HUES48 (cell line): ENCODE results near the gene LPAR5.

ENCODE experiments used
- H3K27ac ChIP-seq: one replicate; pipeline ENCODE4 v1.7.0; 2013; ENCODE audit warnings: low read depth, low read length, inconsistent platforms
- H3K27me3 ChIP-seq: 2 replicates; pipeline ENCODE4 v1.6.1; 2013; ENCODE audit warnings: mild to moderate bottlenecking, low read length; ENCODE audit not compliant: control insufficient read depth, insufficient read depth
- H3K36me3 ChIP-seq: 2 replicates; pipeline ENCODE4 v1.6.1; 2013; ENCODE audit warnings: low read length; ENCODE audit not compliant: control insufficient read depth, insufficient read depth
- H3K4me1 ChIP-seq: 2 replicates; pipeline ENCODE4 v1.6.1; 2013; ENCODE audit warnings: mild to moderate bottlenecking, low read length; ENCODE audit not compliant: control insufficient read depth, insufficient read depth
- H3K4me3 ChIP-seq: 2 replicates; pipeline ENCODE4 v1.5.1; 2013; ENCODE audit warnings: mild to moderate bottlenecking, low read depth, low read length
- H3K9ac ChIP-seq: 2 replicates; pipeline ENCODE4 v1.6.1; 2013; ENCODE audit warnings: mild to moderate bottlenecking, low read depth, low read length, moderate library complexity
- H3K9me3 ChIP-seq: 2 replicates; pipeline ENCODE4 v1.6.1; 2013; ENCODE audit warnings: low read length; ENCODE audit not compliant: control insufficient read depth, insufficient read depth

LPAR5 gene

DNA sequence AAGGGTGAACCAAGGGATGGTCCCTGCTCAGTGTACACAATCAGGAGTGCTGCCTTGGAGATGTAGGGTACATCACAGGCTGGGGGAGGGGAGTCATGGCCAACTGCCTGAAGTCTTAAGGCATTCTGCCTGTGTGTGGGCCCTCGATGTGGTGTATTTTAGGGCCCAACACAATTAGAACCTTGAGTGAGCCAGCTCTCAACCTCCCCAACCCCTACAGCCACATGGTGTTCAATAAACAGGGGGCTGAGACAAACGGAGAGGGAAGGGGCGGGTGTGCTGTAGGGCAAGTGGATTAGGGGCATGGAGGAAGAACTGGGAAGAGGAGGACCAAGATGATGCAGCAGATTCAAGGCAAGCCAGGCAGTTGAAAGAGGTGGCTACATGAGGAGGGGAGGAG lies 20.0 kb downstream of the LPAR5 start:
- Histone ChIP-seq H3K4me3 (no peak overlapping the region), H3K27ac (no peak overlapping the region), H3K4me1 (peaks cover 23% of the 10 kb centered on the region), H3K9ac (no peak overlapping the region), H3K36me3 (no peaks in the 10 kb centered on the region), H3K9me3 (no peaks in the 10 kb centered on the region), H3K27me3 (peaks cover 18% of the 10 kb centered on the region)

DNA sequence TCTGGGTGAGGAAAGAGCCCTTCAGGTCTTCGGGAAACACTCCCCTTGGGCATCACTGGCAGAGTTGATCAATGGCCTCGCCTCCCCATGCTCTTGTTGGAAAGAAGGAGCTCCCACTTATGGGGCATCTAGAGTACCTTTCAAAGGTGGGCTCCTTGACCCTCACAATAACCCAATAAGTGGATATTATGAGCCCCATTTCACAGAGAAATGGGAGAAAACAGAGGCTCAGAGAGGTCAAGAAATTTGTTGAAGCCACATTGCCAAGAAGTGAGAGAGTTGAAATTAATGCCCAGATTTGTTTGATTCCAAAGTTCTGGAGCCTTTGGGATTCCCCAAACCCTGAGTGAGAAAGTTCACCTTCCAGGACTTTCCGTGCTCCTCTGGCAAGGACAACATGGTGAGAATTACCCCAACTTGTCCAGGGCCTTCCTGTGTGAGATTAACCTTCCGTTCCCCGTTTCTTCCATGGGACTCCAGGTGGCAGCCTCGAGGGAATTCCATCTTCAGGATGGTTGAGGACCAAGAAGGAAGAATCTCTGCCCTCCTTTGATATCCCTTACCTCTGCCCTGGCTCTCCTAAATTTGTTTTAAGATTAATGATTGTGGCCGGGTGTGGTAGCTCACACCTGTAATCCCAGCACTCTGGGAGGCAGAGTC lies 21.1 kb downstream of the LPAR5 start:
- Histone ChIP-seq H3K36me3 (no peaks in the 10 kb centered on the region), H3K9me3 (no peaks in the 10 kb centered on the region), H3K4me1 (peaks cover 23% of the 10 kb centered on the region), H3K27ac (peak overlapping the region; percentile 92), H3K27me3 (peaks cover 9% of the 10 kb centered on the region), H3K9ac (peak overlapping the region; percentile 21; the same call in 1 of the 2 replicates), H3K4me3 (peak overlapping the region; percentile 11; the same call in 1 of the 2 replicates)

DNA sequence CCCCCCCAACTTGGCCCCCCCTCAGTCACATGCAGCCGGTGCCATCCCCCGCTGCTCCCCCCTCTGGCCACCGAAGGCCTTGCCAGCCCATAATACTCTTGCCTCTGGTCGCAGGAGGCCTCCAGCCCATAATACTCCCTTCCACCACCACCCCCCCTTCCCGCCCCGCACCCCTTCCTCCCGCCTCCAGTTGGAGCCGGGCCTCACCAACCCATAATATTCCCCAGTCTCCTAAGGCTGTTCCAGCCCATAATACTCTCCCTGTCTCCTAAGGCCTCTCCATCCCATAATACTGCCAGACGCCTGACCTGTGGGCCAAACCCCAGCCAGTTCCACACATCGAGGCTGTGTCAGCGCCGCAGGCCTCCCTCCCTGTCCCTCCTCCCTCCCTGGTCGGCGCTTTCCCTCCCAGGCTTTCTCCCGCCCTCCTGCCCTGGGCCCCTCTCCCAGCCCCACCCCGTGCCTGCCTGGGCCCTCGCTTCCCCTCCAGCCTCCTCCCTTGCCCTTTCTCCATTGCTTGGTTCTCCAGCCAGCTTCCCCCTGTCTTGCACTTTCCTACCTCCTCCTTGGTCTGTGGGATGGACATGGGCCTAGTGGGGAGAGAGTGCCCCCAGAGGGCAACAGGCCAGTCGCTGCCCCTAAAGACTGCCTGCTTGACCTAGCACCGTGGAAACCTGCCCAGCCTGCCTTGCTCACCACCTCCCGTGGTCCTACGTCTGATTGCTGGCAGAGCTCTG lies 21.8 kb downstream of the LPAR5 start:
- H3K4me1 ChIP-seq = peaks cover 23% of the 10 kb centered on the region
- H3K9ac ChIP-seq = peak overlapping the region; percentile 21; the same call in 1 of the 2 replicates
- peak overlapping the region; percentile 11; the same call in 1 of the 2 replicates for H3K4me3 ChIP-seq
- H3K36me3 ChIP-seq = no peaks in the 10 kb centered on the region
- no peaks in the 10 kb centered on the region for H3K9me3 ChIP-seq
- peaks cover 2% of the 10 kb centered on the region; the same call in 1 of the 2 replicates for H3K27me3 ChIP-seq
- peak overlapping the region; percentile 92 for H3K27ac ChIP-seq

DNA sequence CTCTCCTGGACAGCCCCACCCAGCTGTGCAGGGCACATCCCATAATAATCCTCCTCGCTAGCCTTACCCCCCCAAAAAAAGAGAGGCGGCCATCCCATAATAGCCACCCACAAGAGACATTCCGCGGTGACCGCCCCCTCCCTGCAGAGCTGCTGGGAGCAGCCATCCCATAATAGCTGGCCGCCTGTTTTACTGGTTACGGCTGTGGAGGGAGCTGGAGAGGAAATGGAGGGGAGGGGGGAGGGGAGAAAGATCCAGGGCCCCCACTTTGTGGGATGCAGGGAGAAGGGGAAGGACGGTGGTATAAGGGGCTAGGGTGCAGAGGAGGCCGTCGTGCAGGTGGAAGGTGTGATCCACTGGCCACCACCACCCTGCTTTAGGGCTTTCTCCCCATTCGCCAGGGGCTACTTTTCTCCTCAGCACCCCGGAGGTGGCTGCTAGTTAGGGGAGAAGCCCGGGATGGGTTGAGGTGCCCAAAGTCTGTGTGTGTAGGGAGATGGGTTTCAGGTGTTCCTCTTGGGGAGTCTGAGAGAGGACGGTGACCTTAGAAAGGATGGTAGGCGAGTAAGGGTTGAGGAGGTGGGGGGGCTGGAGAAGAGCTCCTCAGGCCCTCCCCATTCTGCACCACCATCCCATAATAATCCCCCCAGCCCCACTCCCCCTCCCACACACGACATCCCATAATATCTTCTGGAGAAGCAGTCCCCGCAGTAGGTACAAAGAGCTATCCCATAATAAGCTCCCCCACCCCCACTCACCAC lies 22.6 kb downstream of the LPAR5 start:
- Histone ChIP-seq H3K36me3 (no peaks in the 10 kb centered on the region), H3K27ac (peak overlapping the region; percentile 92), H3K4me1 (peaks cover 24% of the 10 kb centered on the region), H3K27me3 (no peaks in the 10 kb centered on the region), H3K4me3 (peak overlapping the region; percentile 55), H3K9ac (peak overlapping the region; percentile 70), H3K9me3 (no peaks in the 10 kb centered on the region)

DNA sequence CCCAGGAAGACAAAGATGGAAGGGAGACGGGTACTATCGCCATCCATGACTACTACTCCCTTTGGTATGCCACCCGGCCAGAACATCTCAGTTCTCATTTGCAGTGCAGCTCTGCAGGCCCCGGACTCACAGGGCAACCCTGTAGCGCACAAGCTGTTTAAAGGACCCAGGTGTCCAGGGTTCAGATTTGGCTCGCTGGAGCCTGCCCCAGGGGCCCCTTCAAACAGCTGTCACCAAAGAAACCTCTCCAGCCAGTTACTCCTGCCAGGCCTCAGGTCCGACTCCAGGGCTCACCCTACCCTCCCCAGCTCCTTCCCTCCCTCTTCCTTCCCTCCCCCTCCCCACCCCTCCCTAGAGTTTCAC lies 23.1 kb downstream of the LPAR5 start:
- H3K27ac ChIP-seq = peak overlapping the region; percentile 92

DNA sequence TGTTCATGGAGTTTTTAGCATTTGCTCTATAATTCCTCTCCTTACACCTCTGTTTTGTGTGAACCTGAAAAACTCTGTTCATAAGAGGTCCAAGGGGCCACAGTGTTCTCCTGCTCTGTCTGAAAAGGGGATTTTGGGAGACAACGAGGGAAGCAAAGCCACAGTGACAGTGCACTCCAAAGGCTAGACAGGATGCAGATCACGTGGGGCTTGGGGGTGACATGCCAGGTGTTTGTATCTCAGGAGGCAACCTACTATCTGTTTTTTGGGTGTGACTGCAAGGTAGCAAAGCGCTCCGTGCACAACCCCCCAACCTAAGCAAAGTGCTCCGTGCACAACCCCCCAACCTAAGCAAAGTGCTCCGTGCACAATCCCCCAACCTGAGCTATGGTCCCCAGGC lies 23.5 kb downstream of the LPAR5 start:
- no peak overlapping the region for H3K9ac ChIP-seq
- H3K36me3 ChIP-seq = no peaks in the 10 kb centered on the region
- peak overlapping the region; percentile 92 for H3K27ac ChIP-seq
- H3K27me3 ChIP-seq = no peaks in the 10 kb centered on the region
- peak overlapping the region; percentile 55; the same call in 1 of the 2 replicates for H3K4me3 ChIP-seq
- no peaks in the 10 kb centered on the region for H3K9me3 ChIP-seq
- H3K4me1 ChIP-seq = peaks cover 29% of the 10 kb centered on the region

More for the DNA sequence above, 23.1 kb downstream of the LPAR5 start:
- Histone ChIP-seq H3K9ac (no peak overlapping the region), H3K4me3 (peak overlapping the region; percentile 55; the same call in 1 of the 2 replicates), H3K36me3 (no peaks in the 10 kb centered on the region), H3K4me1 (peaks cover 27% of the 10 kb centered on the region), H3K27me3 (no peaks in the 10 kb centered on the region), H3K9me3 (no peaks in the 10 kb centered on the region)

DNA sequence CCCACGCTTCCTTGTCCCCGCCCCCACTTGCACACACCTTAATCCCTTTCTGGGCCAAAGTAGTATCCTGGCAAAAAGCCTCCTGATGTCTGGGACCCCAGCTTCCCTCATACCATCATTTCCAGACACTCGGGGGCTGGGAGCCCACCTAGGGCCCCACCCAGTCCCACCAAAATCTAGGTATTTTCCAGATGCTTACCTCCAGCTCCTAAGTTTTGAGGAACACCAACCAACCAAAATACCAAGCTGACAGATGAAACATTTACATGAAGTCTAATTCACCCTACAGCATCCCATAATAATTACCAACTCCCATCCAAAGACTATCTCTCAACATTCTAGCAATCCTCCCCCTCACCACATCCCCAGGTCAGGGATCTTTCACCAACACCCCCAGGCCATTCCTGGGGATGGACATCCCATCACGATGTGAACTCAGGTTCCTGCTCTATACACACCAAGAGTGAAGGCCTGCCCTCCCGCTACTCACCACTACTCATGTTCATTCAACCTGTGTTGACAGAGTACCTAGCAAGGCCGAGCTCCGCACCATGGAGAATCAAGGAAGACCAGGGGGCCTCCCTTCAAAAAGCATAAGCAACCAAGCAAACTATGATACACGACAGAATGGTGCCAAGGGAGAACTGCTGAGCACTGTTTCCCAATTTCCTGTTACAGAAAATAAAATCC lies 27.0 kb downstream of the LPAR5 start:
- H3K36me3 ChIP-seq = peaks cover 19% of the 10 kb centered on the region
- no peak overlapping the region for H3K9ac ChIP-seq
- H3K4me3 ChIP-seq = no peak overlapping the region
- H3K27me3 ChIP-seq = no peaks in the 10 kb centered on the region
- no peak overlapping the region for H3K27ac ChIP-seq
- H3K4me1 ChIP-seq = peaks cover 40% of the 10 kb centered on the region
- H3K9me3 ChIP-seq = no peaks in the 10 kb centered on the region

DNA sequence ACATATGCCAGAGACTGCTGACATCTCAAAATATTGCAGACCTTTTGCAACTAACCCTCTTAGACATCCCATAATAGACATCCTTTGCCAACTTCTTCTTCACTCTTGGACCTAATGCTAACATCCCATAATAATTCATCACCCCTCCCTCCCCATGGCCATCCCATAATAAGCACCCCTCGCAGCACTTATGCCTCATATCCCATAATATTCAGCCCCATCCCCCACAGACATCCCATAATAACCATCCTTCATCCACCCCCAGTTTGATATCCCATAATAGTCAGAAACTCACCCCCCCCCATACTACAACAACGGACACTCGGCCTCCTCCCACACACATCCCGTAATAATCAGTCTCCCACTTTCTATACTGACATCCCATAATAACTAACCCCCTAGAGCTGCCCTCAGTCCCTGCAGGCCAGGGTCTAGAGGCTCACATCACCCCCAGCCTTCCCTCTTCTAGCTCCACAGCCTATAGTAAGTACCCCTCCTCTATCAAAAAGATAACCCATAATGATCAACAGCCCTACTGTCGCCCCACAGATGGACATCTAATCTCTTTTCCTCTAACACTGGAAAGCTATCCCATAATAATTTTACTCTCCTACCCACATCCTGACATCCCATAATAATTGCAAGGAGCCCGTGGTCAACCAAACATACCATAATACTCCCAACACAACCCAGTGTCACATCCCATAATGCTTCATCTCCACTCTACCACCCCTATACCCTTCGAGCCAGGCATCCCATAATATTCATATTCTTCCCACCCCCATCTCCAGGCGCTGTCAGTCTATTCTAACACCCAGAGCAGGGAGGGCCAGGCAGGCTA lies 27.8 kb downstream of the LPAR5 start:
- H3K36me3 ChIP-seq = peaks cover 25% of the 10 kb centered on the region
- H3K9me3 ChIP-seq = no peaks in the 10 kb centered on the region
- H3K4me3 ChIP-seq = peak overlapping the region; percentile 36
- H3K9ac ChIP-seq = no peak overlapping the region
- no peak overlapping the region for H3K27ac ChIP-seq
- H3K4me1 ChIP-seq = peaks cover 38% of the 10 kb centered on the region
- no peaks in the 10 kb centered on the region for H3K27me3 ChIP-seq

DNA sequence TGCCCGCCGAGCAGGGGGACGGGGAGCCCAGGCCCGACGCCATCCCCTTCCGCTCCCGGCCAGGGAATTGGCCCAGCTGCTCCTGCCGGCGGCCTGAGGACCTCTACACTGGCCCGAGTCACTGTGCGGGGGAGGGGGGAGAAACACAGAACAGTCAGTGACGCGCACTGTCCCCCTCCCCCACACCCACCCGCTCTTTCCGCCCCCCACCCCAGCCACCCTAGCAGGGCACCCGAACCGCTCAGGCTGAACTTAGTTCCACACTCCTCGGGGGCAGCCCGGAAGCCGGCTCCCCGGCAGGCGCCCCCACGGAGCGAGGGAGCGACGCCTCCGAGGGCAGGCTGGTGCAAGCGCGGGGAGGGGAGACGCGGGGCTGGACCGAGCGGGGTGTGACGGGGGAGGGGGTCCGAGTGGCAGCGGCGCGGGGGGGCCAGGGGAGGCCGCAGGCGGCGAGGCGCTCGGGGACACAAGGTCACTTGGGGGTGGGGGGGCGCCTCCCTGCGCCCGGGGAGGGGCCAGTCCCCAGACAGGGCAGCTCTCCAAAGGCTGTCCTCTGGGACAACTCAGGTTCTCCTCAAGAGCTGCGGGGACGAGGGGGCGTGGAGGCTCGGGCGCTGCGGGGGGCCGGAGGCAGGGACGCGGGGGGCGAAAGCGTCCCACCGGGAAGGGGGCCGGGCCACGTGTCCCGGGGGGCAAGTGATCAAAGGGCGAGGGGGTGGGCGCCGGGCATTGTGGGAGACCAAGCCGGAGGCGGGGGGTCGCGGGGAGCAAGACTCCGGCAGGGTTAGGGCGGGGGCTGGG lies 29.2 kb downstream of the LPAR5 start:
- Histone ChIP-seq H3K4me1 (peaks cover 27% of the 10 kb centered on the region), H3K36me3 (peaks cover 39% of the 10 kb centered on the region), H3K27me3 (no peaks in the 10 kb centered on the region), H3K9me3 (no peaks in the 10 kb centered on the region), H3K9ac (peak overlapping the region; percentile 78), H3K27ac (peak overlapping the region; percentile 93), H3K4me3 (peak overlapping the region; percentile 84)
